ENCODE results near the gene C1orf174.
"Not testable (repeated sequence)": the region's sequence is repeated elsewhere in the genome, so short reads cannot be mapped to it uniquely, and the experiment has no call there.

The C1orf174 gene

GRCh38 chr1:3925762-3926161 is 25.7 kb upstream of the C1orf174 start:
- DNase-seq (ENCODE audit: low read depth), result no peak

GRCh38 chr1:3925256-3925655 is 25.2 kb upstream of the C1orf174 start:
- no peak for DNase-seq (ENCODE audit: low read depth)

GRCh38 chr1:3924825-3925220 is 24.8 kb upstream of the C1orf174 start:
- DNase-seq (ENCODE audit: low read depth), result no peak

DNA sequence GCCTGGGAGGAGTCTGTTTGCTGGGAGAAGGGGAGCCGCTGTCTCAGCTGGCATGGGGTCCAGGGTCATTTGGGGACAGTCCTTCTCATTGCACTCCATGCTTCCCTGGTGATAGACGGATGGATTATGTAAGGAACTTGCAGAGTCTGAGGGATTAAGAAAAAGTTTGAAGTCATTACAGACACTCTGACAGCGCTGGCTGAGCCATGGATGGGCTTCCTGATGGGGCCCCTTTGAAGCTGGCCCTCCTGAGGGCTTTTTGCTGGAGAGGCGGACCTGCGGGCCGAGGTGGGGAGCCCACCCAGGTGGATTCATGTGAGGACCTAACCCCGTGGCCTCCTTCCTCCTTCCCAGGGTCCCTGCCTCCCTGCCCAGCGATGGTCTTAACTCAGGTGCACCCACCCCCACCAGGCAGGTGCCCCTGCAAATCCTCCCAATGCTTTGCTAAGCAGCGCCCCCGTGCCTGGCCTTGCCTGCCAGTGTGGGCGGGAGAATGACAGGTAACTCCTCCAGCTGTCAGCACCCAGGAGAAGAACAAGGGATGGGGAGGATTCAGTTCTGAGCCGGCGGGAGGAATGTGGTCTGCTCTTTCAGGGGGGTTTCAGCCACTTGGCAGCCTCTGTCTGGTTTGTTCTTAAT is 24.2 kb upstream of the C1orf174 start:
- no peak for DNase-seq (ENCODE audit: low read depth)

DNA sequence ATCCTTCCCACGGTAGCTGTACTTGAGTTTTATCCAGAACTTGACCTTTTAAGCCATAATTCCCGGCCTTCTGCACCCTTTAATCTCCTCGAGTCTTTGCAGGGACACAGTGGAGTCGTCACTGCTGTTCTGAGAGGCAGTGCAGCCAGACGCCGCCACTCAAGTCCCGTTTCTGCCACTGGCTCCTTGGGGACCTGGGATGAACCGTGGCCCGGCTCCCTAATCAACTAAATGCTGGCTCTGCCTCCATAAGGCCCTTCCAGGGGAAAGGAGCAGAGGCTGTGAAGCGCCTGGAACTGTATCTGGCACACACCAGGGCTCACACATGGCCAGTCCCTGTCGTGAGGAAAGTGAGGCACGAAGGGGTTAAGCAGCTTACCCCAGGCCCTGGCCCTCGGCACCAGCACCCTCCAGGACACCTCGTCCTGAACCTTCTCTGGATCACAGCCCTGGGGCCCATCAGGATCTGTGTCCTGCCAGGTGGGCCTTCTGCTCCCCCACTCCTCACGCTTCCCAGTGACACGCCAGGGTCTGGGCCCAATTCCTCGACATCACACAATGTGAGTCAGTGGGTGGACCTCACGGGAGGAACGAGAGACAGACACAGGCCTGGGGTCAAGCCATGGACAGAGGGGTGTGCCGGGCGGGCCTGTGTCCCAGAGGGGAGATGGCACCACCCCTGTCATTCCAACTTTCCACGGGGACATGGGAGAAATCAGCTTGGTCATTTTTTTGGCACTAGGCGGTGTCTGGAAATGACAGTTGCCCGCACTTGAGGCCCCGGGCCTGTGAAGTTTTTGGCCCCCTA is 23.5 kb upstream of the C1orf174 start:
- no peak for DNase-seq (ENCODE audit: low read depth)

DNA sequence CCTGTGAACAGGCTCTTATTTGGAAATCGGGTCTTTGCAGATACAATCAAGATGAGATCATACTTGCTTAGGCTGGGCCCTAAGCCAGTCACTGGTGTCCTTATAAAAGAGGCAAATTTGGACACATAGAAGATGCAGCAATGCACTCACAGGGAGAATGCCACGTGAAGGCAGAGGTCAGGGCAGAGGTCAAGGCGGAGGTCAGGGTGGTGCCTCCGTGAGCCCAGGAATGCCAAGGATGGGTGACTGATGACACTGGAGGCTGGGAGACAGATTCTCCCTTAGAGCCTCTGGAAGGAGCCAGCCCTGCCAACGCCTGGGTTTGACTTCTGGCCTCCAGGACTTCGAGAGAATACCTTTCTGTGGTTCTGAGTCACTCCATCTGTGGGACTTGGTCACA is 22.8 kb upstream of the C1orf174 start:
- no peak for DNase-seq (ENCODE audit: low read depth)

GRCh38 chr1:3922201-3922725 is 22.2 kb upstream of the C1orf174 start:
- DNase-seq (ENCODE audit: low read depth), result no peak

DNA sequence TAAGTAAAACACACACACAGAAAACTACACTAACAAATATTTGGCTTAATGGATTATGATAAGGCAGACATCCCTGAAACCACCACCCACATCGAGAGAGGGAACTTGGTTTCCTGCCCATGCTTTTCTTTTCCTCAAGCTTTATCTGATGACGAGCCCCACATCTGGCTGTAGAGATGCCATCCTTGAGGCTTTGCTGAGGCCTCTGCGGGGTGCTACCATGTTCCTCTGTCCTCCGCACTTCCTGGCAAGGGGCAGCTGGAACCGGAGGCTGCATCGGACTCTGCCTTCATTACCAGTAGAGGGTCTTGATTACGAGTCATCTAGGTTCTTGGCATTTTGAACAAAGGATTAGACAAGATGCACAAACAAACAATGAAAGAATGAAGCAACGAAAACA is 21.7 kb upstream of the C1orf174 start:
- no peak for DNase-seq (ENCODE audit: low read depth)

DNA sequence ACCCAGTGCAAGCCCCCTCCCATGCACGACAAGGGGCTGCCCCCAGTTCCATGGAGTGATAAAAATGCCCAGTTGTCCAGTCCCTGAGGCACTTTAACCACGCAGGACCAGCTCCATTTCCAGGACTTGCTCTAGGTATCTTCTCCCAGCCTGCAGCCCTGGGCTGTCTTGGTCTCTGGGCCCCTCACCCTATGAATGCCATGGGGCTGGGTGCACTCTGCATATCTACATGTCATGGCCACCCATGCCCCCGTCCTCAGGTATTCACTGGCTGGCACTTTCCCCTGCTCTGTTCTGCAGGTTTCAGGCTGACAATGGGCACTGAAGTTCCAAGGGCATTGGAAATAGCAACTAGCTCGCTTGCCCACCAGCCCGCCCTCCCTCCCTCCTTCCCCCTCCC is 19.6 kb upstream of the C1orf174 start:
- no peak for DNase-seq (ENCODE audit: low read depth)

- DNase-seq (ENCODE audit: low read depth), result no peak
Measured at GRCh38 chr1:3918966-3919611, 19.0 kb upstream of the C1orf174 start.

GRCh38 chr1:3918359-3918758 is 18.3 kb upstream of the C1orf174 start:
- not testable (repeated sequence) for DNase-seq (ENCODE audit: low read depth)

- no peak for DNase-seq (ENCODE audit: low read depth)
Measured at GRCh38 chr1:3917761-3918160, 17.7 kb upstream of the C1orf174 start.

DNA sequence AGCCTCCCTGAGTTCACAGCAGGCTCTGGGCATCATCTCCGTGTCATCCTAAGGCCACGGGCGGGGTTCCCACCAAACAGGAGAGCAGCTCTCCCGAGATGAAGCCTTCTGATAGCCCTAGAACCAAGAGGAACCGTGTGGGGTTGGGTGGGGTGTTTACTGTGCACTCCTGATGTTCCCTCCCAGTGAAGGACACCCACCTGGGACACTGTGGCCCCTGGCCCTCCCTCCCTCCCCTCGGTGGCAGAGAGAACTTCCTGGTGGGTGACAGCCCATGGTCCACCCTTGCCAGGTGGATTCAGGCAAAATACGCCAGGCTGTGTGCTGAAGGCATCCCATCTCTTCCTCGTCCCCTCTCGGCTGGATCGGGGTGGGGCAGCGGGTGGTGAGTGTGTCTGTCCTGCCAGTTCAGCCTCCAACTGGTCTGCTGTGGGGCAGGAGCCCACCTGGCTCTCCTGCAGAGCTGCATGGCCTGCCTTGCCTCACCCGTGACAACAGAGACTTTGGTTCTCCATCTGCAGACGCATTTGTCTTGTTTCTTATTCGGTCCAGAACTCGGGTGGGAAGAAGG is 15.6 kb upstream of the C1orf174 start:
- no peak for DNase-seq (ENCODE audit: low read depth)

DNA sequence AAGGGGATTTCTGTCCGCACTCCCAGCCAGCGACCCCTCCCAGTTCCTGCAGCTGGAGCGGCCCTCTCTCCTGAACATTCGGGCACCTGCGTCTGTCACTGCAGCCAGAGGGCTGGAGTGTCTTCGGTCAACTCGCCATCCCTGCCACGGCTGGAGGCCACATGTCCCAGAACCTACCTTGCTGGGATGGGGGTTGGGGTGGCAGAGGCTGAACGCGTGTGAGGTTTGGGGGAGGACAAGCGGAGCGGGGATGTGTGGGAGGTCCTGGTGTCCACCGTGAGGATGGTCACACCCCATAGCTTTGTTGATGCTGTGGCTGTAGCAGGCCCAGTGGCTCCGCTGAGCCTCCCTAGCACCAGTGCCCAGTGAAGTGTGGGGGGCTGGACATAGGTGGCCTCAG is 14.8 kb upstream of the C1orf174 start:
- no peak for DNase-seq (ENCODE audit: low read depth)

DNA sequence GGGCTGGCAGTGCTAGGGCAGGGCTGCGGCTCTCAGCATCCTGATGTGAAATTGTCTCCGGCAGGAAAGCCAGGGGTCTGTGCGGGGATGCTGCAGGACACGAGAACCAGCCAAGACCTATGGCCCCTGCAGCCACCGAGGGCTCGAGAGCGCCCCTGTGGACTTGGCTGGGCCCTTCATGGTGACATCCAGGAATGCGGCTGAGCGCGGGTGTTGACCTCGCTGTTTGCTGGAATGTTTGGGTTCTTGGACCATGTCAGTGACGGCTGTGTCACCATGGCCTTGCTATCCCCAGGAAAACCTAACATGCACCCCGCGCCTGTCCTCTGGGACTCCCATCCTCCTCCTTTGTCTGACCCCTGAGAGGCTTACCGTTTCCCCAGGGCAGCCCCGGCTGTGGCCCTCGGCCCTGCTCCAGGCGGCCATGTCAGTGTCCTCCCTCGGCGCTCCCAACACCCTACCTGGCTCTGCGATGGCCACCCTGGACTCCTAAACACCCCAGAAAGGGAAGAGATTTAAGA is 14.3 kb upstream of the C1orf174 start:
- DNase-seq (ENCODE audit: low read depth), result no peak

GRCh38 chr1:3912809-3913685 is 13.0 kb upstream of the C1orf174 start:
- DNase-seq (ENCODE audit: low read depth), result no peak

GRCh38 chr1:3911981-3912808 is 12.1 kb upstream of the C1orf174 start:
- no peak for DNase-seq (ENCODE audit: low read depth)

GRCh38 chr1:3910857-3911845 is 11.1 kb upstream of the C1orf174 start:
- peak; percentile 22 for DNase-seq (ENCODE audit: low read depth)

DNA sequence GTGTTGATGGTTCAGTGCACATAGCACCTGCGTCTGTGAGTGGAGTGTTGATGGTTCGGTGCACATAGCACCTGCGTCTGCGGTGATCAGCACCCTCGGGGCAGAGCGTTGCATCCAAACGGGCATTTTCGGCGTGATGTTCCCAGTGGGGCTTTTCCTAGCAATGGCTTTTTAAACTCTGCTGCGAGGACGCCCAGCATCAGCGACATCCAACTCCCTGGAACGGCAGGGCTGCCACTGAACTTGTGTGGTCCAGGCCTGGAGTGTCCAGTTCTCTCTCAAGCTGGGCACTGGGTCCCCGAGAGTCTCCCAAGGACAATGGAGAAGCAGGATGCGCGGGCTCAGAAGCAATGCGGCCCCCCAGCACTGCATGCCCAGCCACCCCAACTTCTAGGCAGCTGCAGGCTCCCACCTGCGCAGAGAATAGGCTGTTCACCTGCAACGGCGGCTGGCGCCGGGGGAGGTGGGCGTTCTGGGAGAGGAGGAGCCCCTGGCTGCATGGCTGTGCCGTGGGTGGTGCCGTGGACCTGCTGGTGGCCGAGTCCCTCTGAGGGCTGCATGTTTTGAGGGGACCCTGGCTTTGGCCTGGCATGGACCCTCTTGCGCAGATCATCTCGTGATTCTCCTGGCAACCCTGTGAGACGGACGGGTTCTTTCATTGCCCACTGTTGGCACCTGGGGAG is 10.1 kb upstream of the C1orf174 start:
- DNase-seq (ENCODE audit: low read depth), result no peak
